Measurements from ENCODE around the gene KRT6A. TPM values are rescaled to one million over a fixed set of nuclear protein-coding genes. Genes with fewer than 3 reads are reported as not detected.

KRT6A gene
- total and polyA plus RNA-seq, 2 of the 13 experiments (the other 11 are each of a cell fraction or from before 2014, with no cell fraction given) = 0.13 TPM; not detected in 1

- TF ChIP-seq SNAPC5 (CRISPR knock-in tag; IDR thresholded peaks at IDR 0.05; ENCODE audit: borderline replicate concordance) (no peak), GTF2F1 (IDR thresholded peaks at IDR 0.05; ENCODE audit: low read length) (no peak), ZSCAN21 (CRISPR knock-in tag; IDR thresholded peaks at IDR 0.05; ENCODE audit: borderline replicate concordance) (no peak), SMARCC2 (IDR thresholded peaks at IDR 0.05) (no peak), ZNF44 (CRISPR knock-in tag; IDR thresholded peaks at IDR 0.05) (no peak)
These were observed 13.0 kb downstream of the KRT6A start (continued) for GRCh38 chr12:52480073-52480472.

- no peaks in the 10 kb centered on the region for H3K79me2 ChIP-seq (ENCODE audit: insufficient read depth, low read length)
- no peaks in the 10 kb centered on the region for H3K9me3 ChIP-seq (ENCODE audit: low read length)
- WGBS (ENCODE audit: low lambda C conversion rate) = 44% methylated on average over 2 of the region's 2 CpGs
- H3K4me2 ChIP-seq (ENCODE audit: low read depth, low read length) = no peak overlapping the region
- no peak overlapping the region for H2AFZ ChIP-seq (ENCODE audit: low read length)
- no peaks in the 10 kb centered on the region for H4K20me1 ChIP-seq (ENCODE audit: insufficient read depth, low read length)
- no peaks in the 10 kb centered on the region for H3K27me3 ChIP-seq (ENCODE audit: control insufficient read depth in 1 of 2, insufficient read depth in 2 of 2, low read length in 2 of 2)
- no peak overlapping the region for H3K4me3 ChIP-seq (replicated peaks in 1 of 3; ENCODE audit: insufficient read depth in 1 of 3, low read depth in 2 of 3, low read length in 3 of 3)
- ChIA-PET CTCF (ENCODE audit: low intra/inter-chr PET ratio, low total read pairs) (no interaction called here), POLR2A (no interaction called here)
- intact Hi-C loops (cut with micrococcal nuclease; ENCODE audit: unreplicated experiment) = no loop called here
- no TSS peak for BruUV-seq (replicated peaks)
- no peak overlapping the region for H3K9ac ChIP-seq (ENCODE audit: insufficient read depth, low read depth, low read length)
- no peak for FAIRE-seq
- no peak overlapping the region for H3K27ac ChIP-seq (ENCODE audit: extremely low read length, insufficient read depth, low read length)
- no peak for DNase-seq (ENCODE audit: low spot score)
- no peaks in the 10 kb centered on the region for H3K4me1 ChIP-seq (ENCODE audit: insufficient read depth, low read length)
- in situ Hi-C loops (cut with HindIII; ENCODE audit: extremely low pct_ligation_motif_present, low pct_unique_long_range_greater_than_20kb) = no loop called here
- no peak for ATAC-seq
- H3K36me3 ChIP-seq (replicated peaks in 1 of 2; ENCODE audit: control insufficient read depth in 1 of 2, insufficient read depth in 2 of 2, low read length in 2 of 2) = no peaks in the 10 kb centered on the region
- TF ChIP-seq HMGA1 (CRISPR knock-in tag; conservative IDR thresholded peaks at IDR 0.05) (no peak), SRSF1 (optimal IDR thresholded peaks at IDR 0.05; ENCODE audit: low read depth, low read length) (no peak), ISL2 (CRISPR knock-in tag; IDR thresholded peaks at IDR 0.05) (no peak), THAP9 (CRISPR knock-in tag; IDR thresholded peaks at IDR 0.05; ENCODE audit: borderline replicate concordance) (no peak), KDM2A (CRISPR knock-in tag; IDR thresholded peaks at IDR 0.05; ENCODE audit: borderline replicate concordance, low read depth) (no peak), CENPX (CRISPR knock-in tag; IDR thresholded peaks at IDR 0.05) (no peak), ZMYM4 (CRISPR knock-in tag; IDR thresholded peaks at IDR 0.05) (no peak), ATRX (CRISPR knock-in tag; IDR thresholded peaks at IDR 0.05; ENCODE audit: borderline replicate concordance) (no peak), ZNF879 (CRISPR knock-in tag; IDR thresholded peaks at IDR 0.05) (no peak), TMF1 (CRISPR knock-in tag; IDR thresholded peaks at IDR 0.05; ENCODE audit: low read depth) (no peak), ZNF430 (CRISPR knock-in tag; IDR thresholded peaks at IDR 0.05) (no peak), NAIF1 (CRISPR knock-in tag; IDR thresholded peaks at IDR 0.05; ENCODE audit: borderline replicate concordance) (no peak), PHF8 (CRISPR knock-in tag; IDR thresholded peaks at IDR 0.05) (no peak)
- TF ChIP-seq, protein P1, sequence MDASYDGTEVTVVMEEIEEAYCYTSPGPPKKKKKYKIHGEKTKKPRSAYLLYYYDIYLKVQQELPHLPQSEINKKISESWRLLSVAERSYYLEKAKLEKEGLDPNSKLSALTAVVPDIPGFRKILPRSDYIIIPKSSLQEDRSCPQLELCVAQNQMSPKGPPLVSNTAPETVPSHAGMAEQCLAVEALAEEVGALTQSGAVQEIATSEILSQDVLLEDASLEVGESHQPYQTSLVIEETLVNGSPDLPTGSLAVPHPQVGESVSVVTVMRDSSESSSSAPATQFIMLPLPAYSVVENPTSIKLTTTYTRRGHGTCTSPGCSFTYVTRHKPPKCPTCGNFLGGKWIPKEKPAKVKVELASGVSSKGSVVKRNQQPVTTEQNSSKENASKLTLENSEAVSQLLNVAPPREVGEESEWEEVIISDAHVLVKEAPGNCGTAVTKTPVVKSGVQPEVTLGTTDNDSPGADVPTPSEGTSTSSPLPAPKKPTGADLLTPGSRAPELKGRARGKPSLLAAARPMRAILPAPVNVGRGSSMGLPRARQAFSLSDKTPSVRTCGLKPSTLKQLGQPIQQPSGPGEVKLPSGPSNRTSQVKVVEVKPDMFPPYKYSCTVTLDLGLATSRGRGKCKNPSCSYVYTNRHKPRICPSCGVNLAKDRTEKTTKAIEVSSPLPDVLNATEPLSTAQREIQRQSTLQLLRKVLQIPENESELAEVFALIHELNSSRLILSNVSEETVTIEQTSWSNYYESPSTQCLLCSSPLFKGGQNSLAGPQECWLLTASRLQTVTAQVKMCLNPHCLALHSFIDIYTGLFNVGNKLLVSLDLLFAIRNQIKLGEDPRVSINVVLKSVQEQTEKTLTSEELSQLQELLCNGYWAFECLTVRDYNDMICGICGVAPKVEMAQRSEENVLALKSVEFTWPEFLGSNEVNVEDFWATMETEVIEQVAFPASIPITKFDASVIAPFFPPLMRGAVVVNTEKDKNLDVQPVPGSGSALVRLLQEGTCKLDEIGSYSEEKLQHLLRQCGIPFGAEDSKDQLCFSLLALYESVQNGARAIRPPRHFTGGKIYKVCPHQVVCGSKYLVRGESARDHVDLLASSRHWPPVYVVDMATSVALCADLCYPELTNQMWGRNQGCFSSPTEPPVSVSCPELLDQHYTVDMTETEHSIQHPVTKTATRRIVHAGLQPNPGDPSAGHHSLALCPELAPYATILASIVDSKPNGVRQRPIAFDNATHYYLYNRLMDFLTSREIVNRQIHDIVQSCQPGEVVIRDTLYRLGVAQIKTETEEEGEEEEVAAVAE (CRISPR knock-in tag; IDR thresholded peaks at IDR 0.05; ENCODE audit: borderline replicate concordance) = no peak
These were observed 15.4 kb downstream of the KRT6A start for GRCh38 chr12:52477651-52478050.
